HS-5 (cell line): ENCODE data around the gene BPHL.
A peak's percentile ranks its signal among the peaks of the same experiment; 100 is the strongest.
"Not testable (repeated sequence)": the region's sequence is repeated elsewhere in the genome, so short reads cannot be mapped to it uniquely, and the experiment has no call there.

Experiments
- DNase-seq: peaks from one replicate; pipeline ENCODE4 v3.0.0-alpha.2; 2012; ENCODE audit warnings: low read depth

BPHL gene

DNA sequence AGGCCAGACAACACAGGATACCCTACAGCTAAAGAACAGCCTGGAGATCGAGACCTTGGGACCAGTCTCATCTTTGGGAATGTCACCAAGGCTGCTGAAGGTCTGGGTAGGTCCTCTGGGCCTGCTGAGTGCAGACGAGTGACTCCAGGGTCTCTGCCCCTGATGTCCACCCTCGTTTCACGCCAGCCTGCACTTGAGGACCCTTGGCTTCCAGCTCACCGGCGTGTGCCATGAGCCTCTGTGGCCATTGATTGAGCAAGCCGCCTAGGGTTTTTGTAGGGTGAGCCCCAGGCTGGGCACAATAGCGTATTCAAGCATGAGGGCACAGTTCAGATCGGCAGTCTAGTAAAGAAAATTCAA, 4.3 kb downstream of the BPHL start:
- no peak for DNase-seq

DNA sequence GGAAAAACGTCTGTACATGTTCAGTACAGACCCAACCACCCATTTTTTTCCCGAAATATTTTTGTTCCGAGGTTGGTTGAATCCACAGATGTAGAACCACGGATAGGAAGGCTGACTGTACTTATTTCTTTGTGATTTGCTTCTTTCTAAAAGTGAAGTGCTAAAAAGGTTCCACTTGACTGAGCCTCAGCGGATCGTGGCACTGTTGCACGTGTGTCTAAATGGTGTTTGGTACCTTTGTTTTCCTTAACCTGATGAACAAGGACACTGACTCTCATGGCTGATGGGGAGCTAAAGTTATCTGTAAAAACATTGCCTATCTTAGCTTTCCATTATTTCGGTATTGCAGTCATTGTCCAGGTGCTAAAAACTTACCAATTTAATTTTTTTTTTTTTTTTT, 6.2 kb downstream of the BPHL start:
- DNase-seq = no peak

DNA sequence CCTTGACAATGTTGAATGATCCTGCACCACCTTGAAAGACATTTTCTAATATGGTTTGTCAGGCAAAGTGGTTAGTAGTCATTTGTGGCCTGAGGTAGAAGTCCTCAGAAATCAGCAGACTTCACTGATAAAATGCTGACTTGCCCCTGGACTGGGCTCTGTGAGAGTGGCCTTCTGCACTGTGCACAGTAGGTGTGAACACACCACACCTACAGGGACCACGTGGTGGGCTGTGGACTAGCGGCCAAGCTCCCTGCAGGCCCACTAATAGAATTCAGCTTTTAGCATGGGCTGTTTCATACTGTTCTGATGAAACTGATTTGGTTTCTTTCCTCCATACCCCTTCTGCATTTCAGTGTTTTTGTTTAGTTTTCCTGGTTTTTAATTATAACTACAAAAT, 7.3 kb downstream of the BPHL start:
- no peak for DNase-seq

DNA sequence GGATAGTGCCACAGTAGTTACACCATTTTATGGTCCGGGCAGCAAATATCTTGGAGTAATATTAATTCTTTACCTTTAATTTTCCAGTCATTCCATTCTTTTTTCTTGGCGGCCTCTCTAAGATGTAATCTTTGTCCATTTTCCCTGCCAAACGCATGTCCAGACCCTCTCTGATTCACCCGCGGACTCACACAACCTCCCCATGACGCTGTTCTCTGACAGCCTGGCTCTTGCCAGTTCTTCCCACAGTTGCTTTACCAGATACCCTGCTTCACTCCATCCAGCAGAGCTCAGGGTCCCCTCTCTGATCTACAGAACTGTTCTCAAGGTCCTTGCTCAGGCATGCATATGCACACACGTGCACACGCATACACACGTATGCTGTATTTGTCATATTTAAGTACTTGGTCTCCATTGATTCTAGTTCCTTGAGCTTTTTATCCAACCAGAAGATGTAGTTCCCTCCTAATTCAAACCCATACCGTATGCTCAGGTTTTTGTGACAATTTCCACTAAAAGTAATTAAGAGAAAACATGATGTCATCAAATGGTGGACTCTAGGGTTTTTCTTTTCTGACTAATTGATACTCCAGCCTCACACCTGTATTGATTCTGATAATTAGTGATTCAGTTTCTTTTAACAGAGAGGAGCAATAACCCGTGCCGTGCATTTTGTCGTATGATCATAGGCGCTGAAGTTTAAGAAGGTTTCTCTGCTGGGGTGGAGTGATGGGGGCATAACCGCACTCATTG, 10.0 kb downstream of the BPHL start:
- no peak for DNase-seq

DNA sequence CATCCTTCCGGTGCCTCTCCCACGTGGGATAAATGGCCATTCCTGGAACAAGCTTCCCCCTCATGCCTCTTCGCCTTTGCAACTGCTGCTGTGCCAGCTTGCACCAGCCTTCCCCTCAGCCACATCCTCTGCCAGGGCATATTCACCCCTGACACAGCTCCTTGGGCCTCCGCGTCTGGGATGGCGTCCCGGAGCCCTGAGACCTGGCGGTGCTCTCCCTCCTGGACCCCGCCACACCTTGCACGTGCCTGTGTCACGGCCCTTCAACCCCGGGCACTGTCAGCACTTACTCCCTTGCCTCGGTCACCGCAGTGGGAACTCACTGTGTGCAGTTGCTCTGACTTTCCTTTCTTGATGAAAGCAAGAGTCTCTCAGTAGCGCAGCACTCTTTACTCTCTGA, 13.2 kb downstream of the BPHL start:
- DNase-seq = no peak

DNA sequence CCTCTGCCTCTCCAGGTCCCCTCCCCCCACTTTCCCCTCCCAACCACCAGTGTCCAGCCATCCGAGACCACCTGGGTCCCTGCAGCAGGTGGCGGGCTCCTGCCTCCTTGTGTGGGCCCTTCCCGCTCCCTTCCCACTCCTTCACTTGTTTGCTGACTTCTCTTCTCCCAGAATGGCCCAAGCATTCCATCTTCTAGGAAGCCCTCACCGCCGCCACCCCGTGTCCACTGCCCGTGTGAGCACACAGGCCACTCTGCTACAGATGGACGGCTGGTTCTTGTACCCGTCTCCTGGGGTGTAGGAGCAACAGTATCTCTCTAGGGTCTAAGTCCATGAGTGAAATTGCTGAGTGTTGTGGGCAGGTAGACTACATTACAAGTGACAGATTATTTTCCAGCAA, 15.0 kb downstream of the BPHL start:
- DNase-seq = no peak

DNA sequence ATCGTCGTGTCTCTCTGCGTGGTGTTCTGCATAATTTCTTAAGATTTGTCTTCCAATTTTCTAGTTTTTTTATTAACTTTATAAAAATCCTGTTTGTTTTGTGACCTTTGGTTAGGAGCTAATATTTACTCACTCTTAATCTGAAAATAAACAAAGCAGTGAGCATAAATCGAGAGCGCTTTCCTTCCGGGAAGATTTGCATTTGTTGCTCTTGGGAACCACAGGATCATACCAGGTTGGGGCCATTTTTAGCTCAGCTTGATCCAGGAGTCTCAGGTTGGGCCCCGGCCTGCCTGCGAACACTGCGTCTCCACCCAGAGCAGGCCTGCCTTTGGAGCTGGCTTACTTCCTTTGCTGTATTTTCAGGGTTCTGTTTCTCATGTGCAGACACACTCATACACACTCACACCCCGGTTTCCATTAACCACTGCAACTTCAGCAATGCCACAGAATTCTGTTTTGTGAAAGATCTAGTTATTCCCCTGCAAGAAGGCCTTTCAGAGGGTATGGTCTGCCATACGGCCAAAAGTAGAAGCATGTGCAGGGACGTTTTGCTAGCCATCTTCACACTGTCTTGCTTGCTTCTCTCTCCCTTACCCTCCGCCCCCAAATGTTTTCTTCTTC, 17.3 kb downstream of the BPHL start:
- no peak for DNase-seq

DNA sequence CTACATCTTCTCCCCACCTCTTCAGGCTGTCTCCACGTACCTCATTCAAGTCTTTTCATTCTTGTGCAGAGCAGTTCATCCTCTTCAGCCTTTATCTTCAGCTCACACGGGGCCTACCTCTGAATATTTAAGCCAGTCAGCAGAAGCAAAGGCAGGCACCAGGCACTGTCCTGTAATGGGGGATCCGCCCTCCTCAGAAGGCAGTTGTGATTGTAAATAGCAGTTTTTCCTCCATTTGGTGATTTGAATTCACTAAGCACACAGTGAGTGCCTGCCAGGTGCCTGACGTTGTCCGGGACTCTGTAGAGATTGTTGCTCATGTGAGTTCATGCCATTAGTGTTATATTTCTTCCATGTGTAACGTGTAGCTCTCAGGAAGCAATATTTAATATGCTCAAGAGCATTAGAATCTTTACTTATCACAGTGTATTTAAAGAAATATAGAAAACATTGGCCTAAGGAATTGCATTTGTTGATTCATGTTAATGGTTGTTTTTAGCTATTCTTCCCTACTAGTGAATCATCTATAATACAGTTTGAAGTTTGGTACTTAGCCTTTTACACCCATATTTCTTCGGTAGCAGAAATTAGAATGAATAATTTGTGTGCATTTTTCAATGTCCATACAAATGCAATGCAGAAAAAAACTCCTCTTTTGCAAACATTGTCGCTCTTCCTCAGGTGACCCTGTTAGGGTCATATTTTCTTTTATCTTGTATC, 17.9 kb downstream of the BPHL start:
- DNase-seq = no peak

DNA sequence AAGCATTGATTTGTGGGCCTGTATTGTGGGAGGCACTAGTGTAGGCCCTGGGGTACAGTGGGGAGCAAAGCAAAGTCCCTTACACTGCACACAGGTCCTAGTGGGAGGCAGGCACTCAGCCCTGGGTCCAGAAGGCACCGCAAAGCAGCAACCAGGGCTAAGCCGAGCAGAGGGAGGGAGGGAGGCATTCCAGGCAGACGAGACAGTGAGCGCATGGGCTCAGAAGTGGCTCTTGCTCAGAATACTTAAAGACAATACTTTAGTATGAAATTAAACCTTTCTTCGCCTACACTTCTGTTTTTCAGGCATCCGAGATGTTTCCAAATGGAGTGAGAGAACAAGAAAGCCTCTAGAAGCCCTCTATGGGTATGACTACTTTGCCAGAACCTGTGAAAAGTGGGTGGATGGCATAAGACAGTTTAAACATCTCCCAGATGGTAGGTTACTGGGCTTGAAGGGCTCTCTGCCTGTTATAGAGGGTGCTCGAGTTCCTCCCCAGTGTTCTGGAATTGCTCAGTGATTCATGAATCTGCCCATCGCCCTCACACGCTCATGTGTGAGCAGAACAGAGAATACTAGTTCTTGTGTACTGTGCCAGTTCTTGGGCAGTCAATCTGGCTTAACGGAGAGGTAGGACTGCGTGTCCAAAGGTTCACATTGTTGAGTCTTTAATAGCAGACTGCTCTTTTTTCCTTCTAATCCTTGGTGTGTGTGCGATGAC, 18.7 kb downstream of the BPHL start:
- DNase-seq = no peak

DNA sequence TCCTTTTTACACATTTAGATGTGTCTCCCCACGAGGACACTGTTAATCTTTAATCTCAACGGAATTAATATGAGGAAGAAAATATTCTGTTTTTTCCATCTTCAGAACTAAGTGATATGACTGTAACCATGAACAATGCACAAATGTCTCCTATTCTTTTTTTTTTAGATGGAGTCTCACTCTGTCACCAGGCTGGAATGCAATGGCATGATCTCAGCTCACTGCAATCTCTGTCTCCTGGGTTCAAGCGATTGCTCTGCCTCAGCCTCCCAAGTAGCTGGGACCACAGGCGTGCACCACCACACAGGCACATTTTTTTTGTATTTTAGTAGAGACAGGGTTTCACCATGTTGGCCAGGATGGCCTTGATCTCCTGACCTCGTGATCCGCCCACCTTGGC, 19.4 kb downstream of the BPHL start:
- not testable (repeated sequence) for DNase-seq

DNA sequence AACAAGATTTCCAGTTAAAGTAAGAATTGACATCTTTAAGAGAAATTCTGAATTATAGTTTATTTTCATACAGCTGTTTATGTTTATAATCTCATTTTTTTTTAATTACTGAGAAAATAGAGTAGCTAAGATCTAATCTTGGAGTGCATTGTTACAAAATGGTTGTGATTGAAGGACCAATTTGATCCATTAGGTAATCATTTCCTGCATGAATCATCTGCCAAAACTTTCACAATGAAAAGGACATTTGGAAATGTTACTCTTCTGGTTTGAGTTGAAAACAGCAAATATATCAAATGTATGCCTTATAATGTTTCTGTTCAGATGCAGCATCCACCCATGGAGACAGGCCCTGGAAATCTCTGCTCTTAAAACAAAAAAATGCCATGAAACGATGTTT, 19.8 kb downstream of the BPHL start:
- no peak for DNase-seq

DNA sequence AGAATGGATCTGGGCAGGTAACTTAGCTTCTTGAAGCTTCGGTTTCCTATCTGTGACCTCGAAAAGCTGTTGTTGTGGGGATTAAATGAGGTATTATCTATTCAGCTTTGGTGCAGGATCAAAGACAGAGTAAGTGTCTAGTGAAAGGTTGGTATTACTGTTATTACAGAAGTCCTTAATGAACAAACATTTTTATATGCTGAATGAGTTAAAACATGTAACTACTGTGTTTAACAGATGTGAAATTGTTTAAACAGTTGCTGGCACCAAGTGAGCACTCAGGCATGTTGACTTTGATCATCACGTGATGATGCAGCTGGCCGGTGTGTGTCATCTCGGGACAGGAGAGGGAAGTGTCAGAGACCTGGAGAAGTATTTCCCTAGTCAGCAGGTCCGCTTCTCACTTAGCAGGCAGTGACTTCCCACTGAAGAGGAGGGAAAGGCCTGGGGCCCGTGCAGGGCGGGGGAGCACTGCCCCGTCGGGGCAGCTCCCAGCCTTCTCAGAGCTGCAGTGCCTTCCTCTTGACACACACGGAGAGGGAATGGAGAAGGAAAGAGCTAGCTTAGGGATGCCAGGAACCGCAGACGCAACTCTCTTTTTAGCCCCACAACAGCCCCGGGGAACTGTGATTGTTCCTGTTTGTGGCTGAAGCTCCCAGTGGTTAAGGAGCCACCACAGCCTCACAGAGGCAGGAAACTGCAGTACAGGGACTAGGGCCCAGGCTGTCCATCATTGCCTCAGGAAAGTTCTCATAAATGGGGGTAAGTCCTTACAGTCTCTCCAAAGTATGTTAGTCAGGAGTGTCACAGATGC, 20.8 kb downstream of the BPHL start:
- peak; percentile 68 for DNase-seq

DNA sequence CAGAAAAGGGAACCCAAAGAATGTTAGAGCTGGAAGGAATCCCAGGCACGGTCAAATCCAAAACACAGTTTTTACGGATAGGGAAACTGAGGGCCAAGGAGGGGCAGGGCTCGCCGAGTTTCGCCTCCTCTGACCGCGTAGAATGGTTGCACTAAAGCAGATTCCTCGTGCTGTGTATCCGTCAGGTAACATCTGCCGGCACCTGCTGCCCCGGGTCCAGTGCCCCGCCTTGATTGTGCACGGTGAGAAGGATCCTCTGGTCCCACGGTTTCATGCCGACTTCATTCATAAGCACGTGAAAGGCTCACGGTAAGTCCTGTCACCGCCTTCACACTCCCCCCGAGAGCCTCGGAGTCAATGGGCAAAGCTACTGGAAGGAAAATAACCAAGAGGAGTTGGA, 21.7 kb downstream of the BPHL start:
- DNase-seq = no peak

DNA sequence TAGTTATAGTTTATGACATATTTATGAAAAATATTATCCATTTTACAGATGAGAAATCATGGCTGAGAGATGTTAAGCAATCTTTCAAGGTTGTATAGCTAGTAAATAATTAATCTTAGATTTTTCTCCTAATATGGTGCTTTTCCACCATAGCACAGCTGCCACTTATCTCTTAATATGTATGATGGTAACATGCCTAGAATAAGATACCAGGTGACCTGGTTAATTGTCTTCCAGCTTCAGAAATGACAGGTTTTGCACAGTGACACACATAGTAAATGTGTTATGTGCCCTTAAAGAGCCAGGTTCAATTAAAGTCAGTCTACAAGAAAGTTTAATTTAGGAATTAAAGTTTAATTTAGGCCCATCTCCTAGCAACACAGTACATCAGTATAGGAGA, 24.0 kb downstream of the BPHL start:
- DNase-seq = no peak

DNA sequence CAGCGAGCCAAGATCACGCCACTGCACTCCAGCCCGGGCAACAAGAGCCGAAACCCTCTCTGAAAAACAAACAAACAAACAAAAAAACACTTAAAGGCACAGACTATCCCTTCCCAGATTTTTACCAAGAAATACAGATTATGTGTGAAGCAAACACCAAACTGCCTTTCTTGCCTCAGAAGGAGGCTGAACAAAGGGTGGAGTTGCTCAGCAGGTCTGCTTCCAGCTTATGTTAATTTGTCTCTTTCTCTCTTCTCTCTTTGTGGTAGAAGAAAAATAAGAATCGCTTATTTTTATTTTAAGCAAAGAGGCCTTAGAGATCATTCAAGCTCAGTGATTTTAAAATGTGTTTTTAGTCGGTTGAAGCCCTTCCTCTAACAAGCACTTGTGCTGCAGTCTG, 24.6 kb downstream of the BPHL start:
- DNase-seq = no peak

DNA sequence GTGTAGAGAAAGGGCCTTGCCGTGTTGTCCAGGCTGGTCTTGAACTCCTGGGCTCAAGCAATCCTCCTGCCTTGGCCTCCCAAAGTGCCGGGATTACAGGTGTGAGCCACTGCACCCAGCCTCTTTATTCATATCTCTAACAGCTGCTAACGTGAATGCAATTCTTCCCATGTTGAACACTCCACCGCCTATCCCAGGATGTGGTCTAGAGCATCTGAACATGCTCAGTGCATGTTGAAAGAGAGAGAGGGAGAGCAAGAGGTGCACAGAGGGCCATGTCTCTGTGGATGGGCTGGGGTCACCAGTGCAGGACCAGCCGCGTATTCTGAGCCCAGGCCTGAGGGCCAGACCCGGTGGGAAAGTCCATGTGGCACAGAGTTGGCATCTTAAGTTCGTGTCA, 26.1 kb downstream of the BPHL start:
- DNase-seq = no peak

DNA sequence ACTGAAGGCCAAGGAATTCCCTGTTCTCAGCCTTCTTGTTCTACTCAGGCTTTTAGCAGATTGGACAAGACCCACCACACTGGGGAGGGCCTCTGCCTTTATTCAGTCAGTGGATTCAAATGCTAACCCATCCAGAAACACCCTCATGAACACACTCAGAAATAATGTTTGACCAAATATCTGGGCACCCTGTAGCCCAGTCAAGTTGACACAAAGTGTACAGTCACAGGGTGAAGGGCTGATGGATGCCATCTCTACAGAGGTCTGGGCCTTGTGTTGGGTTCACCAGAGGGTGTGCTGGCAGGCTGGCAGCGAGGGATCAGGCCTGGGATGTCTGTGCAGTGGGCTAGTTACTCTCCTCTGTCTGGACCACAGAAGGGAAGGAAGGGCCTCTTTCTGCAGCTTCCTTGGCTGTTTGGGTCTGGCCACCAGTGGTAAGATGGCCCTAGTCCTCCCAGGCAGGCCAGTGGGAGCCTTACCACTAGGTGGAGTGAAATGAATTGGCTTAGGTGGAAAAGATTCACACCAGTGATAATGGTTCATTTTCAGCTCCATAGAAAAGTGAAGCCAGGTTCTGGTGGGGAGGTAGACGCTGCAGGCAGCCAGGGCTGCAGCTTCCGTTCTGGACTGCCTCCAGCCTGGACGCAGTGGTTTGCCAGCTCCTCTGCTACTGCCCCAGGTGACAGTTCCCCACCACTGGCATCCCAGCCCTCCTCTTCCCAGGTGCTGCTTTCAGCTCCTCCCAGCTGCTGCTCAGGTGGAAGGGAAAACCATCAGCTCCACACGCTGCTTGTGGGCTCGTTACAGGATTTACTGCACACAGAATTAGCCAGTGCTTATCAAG, 29.6 kb downstream of the BPHL start:
- no peak for DNase-seq

DNA sequence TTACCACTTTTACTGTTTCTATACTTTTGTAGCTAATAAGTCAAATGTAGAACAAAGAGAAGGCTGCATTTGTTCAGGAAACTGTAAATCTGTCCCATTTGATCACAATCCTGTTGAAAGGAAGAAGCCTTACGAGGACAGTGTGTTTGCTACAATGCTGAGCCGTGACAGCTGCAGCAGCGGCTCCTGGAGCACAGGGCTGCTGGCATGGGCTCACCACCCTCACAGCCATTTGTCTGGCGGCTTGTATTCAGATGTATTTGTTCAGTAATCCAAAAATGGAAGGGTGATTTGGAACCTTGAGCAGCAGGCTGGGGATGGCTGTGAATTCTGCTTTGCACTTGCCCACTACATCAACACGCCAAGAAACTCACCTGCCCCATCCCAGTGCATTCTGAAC, 33.2 kb downstream of the BPHL start:
- no peak for DNase-seq

DNA sequence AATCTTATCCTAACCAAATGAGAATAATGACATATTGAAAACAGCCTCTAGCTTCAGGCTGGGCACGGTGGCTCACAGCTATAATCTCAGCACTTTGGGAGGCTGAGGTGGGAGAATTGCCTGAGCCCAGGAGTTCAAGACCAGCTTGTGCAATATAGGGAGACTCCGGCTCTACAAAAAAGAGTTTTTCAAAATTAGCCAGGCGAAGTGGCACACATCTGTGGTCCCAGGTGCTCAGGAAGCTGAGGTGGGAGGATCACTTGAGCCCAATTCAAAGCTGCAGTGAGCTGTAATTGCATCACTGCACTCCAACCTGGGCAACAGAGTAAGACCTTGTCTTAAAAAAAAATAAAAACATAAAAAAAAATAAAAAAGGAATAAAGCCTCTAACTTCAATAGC, 34.2 kb downstream of the BPHL start:
- no peak for DNase-seq

DNA sequence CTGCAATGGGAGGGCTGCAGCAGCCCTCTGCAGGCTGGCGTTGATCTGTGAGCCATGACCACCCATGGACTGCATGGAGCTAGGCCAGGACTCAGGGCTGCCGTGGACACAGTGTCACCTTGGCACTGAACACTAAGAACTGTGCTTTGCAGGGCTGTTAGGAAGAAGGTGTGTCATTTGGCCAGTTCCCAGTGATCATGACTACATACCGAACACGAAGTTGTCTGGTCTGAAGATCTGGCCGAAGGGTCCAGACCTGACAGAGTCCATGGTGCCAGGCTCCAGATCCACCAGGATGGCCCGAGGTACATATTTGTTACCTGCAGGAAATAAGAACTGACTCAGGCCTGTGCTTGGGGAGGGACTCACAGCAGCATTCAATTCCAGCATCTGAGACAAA, 36.9 kb downstream of the BPHL start:
- not testable (repeated sequence) for DNase-seq
